HCT116 (cell line): ENCODE measurements around the gene ARHGEF1. TPM values are rescaled to one million over a fixed set of nuclear protein-coding genes. Genes with fewer than 3 reads are reported as not detected.

Source experiments
- ATAC-seq: fragments of 200-7000 bp; cut with Tn5 transposase; 2 replicates; pipeline ENCODE4 v1.9.1; 2020; ENCODE audit warnings: mild to moderate bottlenecking, moderate library complexity
- BruUV-seq: library from RNA; stranded (reverse); fragments of 400-500 nt; replicated peaks from 2 replicates; lab custom pipeline; 2021; lab: Mats Ljungman, UMichigan
- CTCF ChIA-PET: fragments of 300-600 bp; sonication (Branson Sonifier 250); formaldehyde crosslinking; loops from one replicate; lab custom pipeline; 2021; ENCODE audit warnings: antibody characterized with exemption; lab: Charles Lee
- POLR2A ChIA-PET: fragments of 300-600, 350-600 bp; sonication (Branson Sonifier 250); formaldehyde crosslinking; loops from one replicate; lab custom pipeline; 2021; ENCODE audit warnings: antibody characterized with exemption; lab: Charles Lee
- RAD21 ChIA-PET, 2 experiments: fragments of 300-600 bp; sonication (Branson Sonifier 250); formaldehyde crosslinking; loops; one replicate each; lab custom pipeline; 2023; ENCODE audit warnings: low total read pairs in 2 of 2; ENCODE audit not compliant: uncharacterized antibody in 2 of 2, unreplicated experiment in 2 of 2, low non-redundant PET in 1 of 2; lab: Charles Lee
- DNase-seq: peaks from one replicate; pipeline ENCODE4 v3.0.0-alpha.2; 2010; ENCODE audit warnings: low read depth, low spot score
- H2AFZ ChIP-seq: fragments of 200-600 bp; shearing (Covaris generic), sonication (generic); 2 replicates; pipeline ENCODE4 v1.6.1; 2017; ENCODE audit warnings: low read depth, mixed run types, mixed read lengths, antibody characterized with exemption, low read length; ENCODE audit not compliant: poor library complexity, severe bottlenecking
- H3K27ac ChIP-seq: 2 replicates; pipeline ENCODE4 v1.5.1; 2012; ENCODE audit warnings: low read depth, low read length
- H3K27me3 ChIP-seq: fragments of 200-600 bp; sonication (generic); 2 replicates; pipeline ENCODE4 v1.6.1; 2016; ENCODE audit warnings: mixed run types, low read length, mixed read lengths; ENCODE audit not compliant: insufficient read depth
- H3K36me3 ChIP-seq, 2 experiments: fragments of 200-500 bp in 1 of 2; fragments of 200-600 bp in 1 of 2; sonication (Bioruptor generic) in 1 of 2; sonication (generic) in 1 of 2; 2 replicates each; pipeline versions ENCODE4 v1.5.1 to v1.6.1; 2014 to 2016; ENCODE audit warnings: low read length in 2 of 2, inconsistent platforms in 1 of 2, mixed read lengths in 1 of 2, mixed run types in 1 of 2; ENCODE audit not compliant: insufficient read depth in 2 of 2, control insufficient read depth in 1 of 2
- H3K4me1 ChIP-seq, 2 experiments: fragments of 200-600 bp in 1 of 2; sonication (generic) in 1 of 2; 2 replicates each; pipeline versions ENCODE4 v1.5.1 to v1.6.1; 2012 to 2017; ENCODE audit warnings: low read length in 2 of 2, inconsistent platforms in 1 of 2, mild to moderate bottlenecking in 1 of 2, mixed read lengths in 1 of 2, mixed run types in 1 of 2, moderate library complexity in 1 of 2; ENCODE audit not compliant: insufficient read depth in 2 of 2, control insufficient read depth in 1 of 2
- H3K4me2 ChIP-seq: fragments of 200-600 bp; sonication (generic); 2 replicates; pipeline ENCODE4 v1.6.1; 2017; ENCODE audit warnings: mixed run types, low read length, mixed read lengths
- H3K4me3 ChIP-seq, 2 experiments: fragments of 200-600 bp in 1 of 2; sonication (generic) in 1 of 2; replicated peaks in 1 of 2; 2 replicates each; pipeline ENCODE4 v1.5.1; 2011 to 2016; ENCODE audit warnings: low read length in 2 of 2, control low read depth in 1 of 2, low read depth in 1 of 2, mild to moderate bottlenecking in 1 of 2, mixed read lengths in 1 of 2, mixed run types in 1 of 2
- H3K79me2 ChIP-seq: fragments of 200-600 bp; sonication (generic); 2 replicates; pipeline ENCODE4 v1.6.1; 2017; ENCODE audit warnings: mild to moderate bottlenecking, mixed run types, low read length, moderate library complexity, mixed read lengths; ENCODE audit not compliant: insufficient read depth
- H3K9ac ChIP-seq: fragments of 200-600 bp; sonication (generic); 2 replicates; pipeline ENCODE4 v1.6.1; 2016; ENCODE audit warnings: low read length, mixed read lengths
- H3K9me2 ChIP-seq: fragments of 200-600 bp; sonication (generic), shearing (Covaris generic); 2 replicates; pipeline ENCODE4 v1.6.1; 2017; ENCODE audit warnings: mixed run types, mild to moderate bottlenecking, moderate library complexity; ENCODE audit not compliant: insufficient read depth
- H3K9me3 ChIP-seq, 2 experiments: fragments of 200-500 bp in 1 of 2; fragments of 200-600 bp in 1 of 2; sonication (Bioruptor generic) in 1 of 2; sonication (generic) in 1 of 2; 2 replicates each; pipeline ENCODE4 v1.6.1; 2014 to 2017; ENCODE audit warnings: low read length in 2 of 2, mixed read lengths in 2 of 2, inconsistent platforms in 1 of 2, low read depth in 1 of 2, mild to moderate bottlenecking in 1 of 2, mixed run types in 1 of 2, moderate library complexity in 1 of 2; ENCODE audit not compliant: control insufficient read depth in 1 of 2, insufficient read depth in 1 of 2
- H4K20me1 ChIP-seq: fragments of 200-600 bp; sonication (generic), shearing (Covaris generic); 2 replicates; pipeline ENCODE4 v1.6.1; 2017; ENCODE audit warnings: mixed run types, mild to moderate bottlenecking, moderate library complexity; ENCODE audit not compliant: insufficient read depth
- ATF3 ChIP-seq: IDR thresholded peaks from 2 replicates; pipeline ENCODE4 v1.6.1; 2012
- CBX3 ChIP-seq: IDR thresholded peaks from 2 replicates; pipeline ENCODE4 v1.6.1; 2012; ENCODE audit warnings: low read depth
- CEBPB ChIP-seq: IDR thresholded peaks from 2 replicates; pipeline ENCODE4 v1.6.1; 2012; ENCODE audit warnings: low read depth
- CTCF ChIP-seq, 3 experiments: fragments of 200-600 bp in 1 of 3; sonication (generic) in 1 of 3; IDR thresholded peaks in 2 of 3; conservative IDR thresholded peaks in 1 of 3; 2 replicates each; pipeline ENCODE4 v1.5.1; 2012 to 2017; ENCODE audit warnings: low read depth in 2 of 3, low read length in 2 of 3, antibody characterized with exemption in 1 of 3, borderline replicate concordance in 1 of 3, control low read depth in 1 of 3, mild to moderate bottlenecking in 1 of 3, mixed read lengths in 1 of 3, mixed run types in 1 of 3, moderate library complexity in 1 of 3; ENCODE audit not compliant: insufficient read depth in 1 of 3
- EGR1 ChIP-seq: IDR thresholded peaks from 2 replicates; pipeline ENCODE4 v1.6.1; 2012; ENCODE audit warnings: low read depth
- ELF1 ChIP-seq: IDR thresholded peaks from 2 replicates; pipeline ENCODE4 v1.6.1; 2012; ENCODE audit warnings: low read depth, borderline replicate concordance
- EZH2 ChIP-seq: fragments of 200-600 bp; sonication (generic); IDR thresholded peaks from 2 replicates; pipeline ENCODE4 v1.6.1; 2017; ENCODE audit warnings: antibody characterized with exemption, mixed run types
- FOSL1 ChIP-seq: IDR thresholded peaks from 2 replicates; pipeline ENCODE4 v1.6.1; 2012; ENCODE audit warnings: low read depth
- POLR2A ChIP-seq: IDR thresholded peaks from 2 replicates; pipeline ENCODE4 v1.7.0; 2011; ENCODE audit warnings: borderline replicate concordance; ENCODE audit not compliant: insufficient read depth, insufficient read length; ENCODE audit errors: extremely low read depth
- POLR2AphosphoS5 ChIP-seq: IDR thresholded peaks from 2 replicates; pipeline ENCODE4 v1.6.1; 2011; ENCODE audit warnings: mild to moderate bottlenecking, low read depth, low read length, moderate library complexity
- RAD21 ChIP-seq: IDR thresholded peaks from 2 replicates; pipeline ENCODE4 v1.6.1; 2012; ENCODE audit warnings: low read depth, mild to moderate bottlenecking
- REST ChIP-seq: IDR thresholded peaks from 2 replicates; pipeline ENCODE4 v1.6.1; 2012; ENCODE audit warnings: low read depth
- SIN3A ChIP-seq: IDR thresholded peaks from 2 replicates; pipeline ENCODE4 v1.6.1; 2012; ENCODE audit warnings: low read depth
- SP1 ChIP-seq: IDR thresholded peaks from 2 replicates; pipeline ENCODE4 v1.6.1; 2012; ENCODE audit warnings: low read depth
- ZNF274 ChIP-seq: fragments of 200-500 bp; sonication (Bioruptor generic); IDR thresholded peaks from 2 replicates; pipeline ENCODE4 v1.6.1; 2014; ENCODE audit warnings: mild to moderate bottlenecking, low read depth, low read length, inconsistent platforms
- intact Hi-C: fragments of 100-400 bp; cut with micrococcal nuclease; formaldehyde crosslinking; loops from 2 replicates; pipeline ENCODE4 v1.10.0; 2022
- total RNA-seq: library from RNA; stranded (reverse); gene quantifications from one replicate; pipeline ENCODE4 v1.2.1, GENCODE V29; 2021; ENCODE audit not compliant: unreplicated experiment
- TF ChIP-seq, protein P1 (sequence below): IDR thresholded peaks from 2 replicates; pipeline ENCODE4 v1.6.1; 2011; ENCODE audit warnings: mild to moderate bottlenecking, low read length, moderate library complexity; ENCODE audit not compliant: insufficient replicate concordance; ENCODE audit errors: extremely low read depth
- TF ChIP-seq, protein P2 (sequence below): IDR thresholded peaks from 2 replicates; pipeline ENCODE4 v1.6.1; 2012

The ARHGEF1 gene
- total RNA-seq, 1 experiment from 2014 or later, result 110 TPM

- no peak for DNase-seq
- Histone ChIP-seq H3K4me1 (no peaks in the 10 kb centered on the region), H4K20me1 (no peaks in the 10 kb centered on the region), H3K27ac (no peak overlapping the region), H3K9me3 (no peaks in the 10 kb centered on the region), H3K36me3 (no peaks in the 10 kb centered on the region), H3K9me2 (no peaks in the 10 kb centered on the region), H3K27me3 (no peaks in the 10 kb centered on the region; the same call in 1 of the 2 replicates), H3K79me2 (no peaks in the 10 kb centered on the region), H3K4me3 (no peak overlapping the region), H2AFZ (no peak overlapping the region), H3K9ac (no peak overlapping the region), H3K4me2 (no peak overlapping the region)
- intact Hi-C loops, result no loop called here
- ChIA-PET CTCF (no interaction called here), RAD21 (no interaction called here), POLR2A (no interaction called here)
- ATAC-seq, result no peak
- TF ChIP-seq CEBPB, result no peak
- no peak for TF ChIP-seq ATF3
- TF ChIP-seq, protein P1, sequence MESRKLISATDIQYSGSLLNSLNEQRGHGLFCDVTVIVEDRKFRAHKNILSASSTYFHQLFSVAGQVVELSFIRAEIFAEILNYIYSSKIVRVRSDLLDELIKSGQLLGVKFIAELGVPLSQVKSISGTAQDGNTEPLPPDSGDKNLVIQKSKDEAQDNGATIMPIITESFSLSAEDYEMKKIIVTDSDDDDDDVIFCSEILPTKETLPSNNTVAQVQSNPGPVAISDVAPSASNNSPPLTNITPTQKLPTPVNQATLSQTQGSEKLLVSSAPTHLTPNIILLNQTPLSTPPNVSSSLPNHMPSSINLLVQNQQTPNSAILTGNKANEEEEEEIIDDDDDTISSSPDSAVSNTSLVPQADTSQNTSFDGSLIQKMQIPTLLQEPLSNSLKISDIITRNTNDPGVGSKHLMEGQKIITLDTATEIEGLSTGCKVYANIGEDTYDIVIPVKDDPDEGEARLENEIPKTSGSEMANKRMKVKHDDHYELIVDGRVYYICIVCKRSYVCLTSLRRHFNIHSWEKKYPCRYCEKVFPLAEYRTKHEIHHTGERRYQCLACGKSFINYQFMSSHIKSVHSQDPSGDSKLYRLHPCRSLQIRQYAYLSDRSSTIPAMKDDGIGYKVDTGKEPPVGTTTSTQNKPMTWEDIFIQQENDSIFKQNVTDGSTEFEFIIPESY, result no peak
- TF ChIP-seq RAD21, result no peak
- TF ChIP-seq POLR2AphosphoS5, result no peak
- TF ChIP-seq REST, result no peak
- TF ChIP-seq, protein P2, sequence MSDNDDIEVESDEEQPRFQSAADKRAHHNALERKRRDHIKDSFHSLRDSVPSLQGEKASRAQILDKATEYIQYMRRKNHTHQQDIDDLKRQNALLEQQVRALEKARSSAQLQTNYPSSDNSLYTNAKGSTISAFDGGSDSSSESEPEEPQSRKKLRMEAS, result no peak
- TF ChIP-seq CTCF (IDR thresholded peaks at IDR 0.05 in 2 of 3, conservative IDR thresholded peaks at IDR 0.05 in 1 of 3; ENCODE audit: borderline replicate concordance in 1 of 3, insufficient read depth in 1 of 3, low read depth in 2 of 3, low read length in 2 of 3), result no peak
- TF ChIP-seq EZH2, result no peak
- no peak for TF ChIP-seq POLR2A
- TF ChIP-seq SIN3A, result no peak
- TF ChIP-seq ELF1, result no peak
- TF ChIP-seq ZNF274, result no peak
- no peak for TF ChIP-seq CBX3
- no peak for TF ChIP-seq SP1
- no peak for TF ChIP-seq FOSL1
- TF ChIP-seq EGR1, result no peak
- BruUV-seq, result no TSS peak
Observed at GRCh38 chr19:41913538-41914423, 30.8 kb downstream of the ARHGEF1 start.
